ENCODE measurements around the gene GTF2H1.
"Not testable (repeated sequence)": the region's sequence is repeated elsewhere in the genome, so short reads cannot be mapped to it uniquely, and the experiment has no call there.

Gene GTF2H1

DNA sequence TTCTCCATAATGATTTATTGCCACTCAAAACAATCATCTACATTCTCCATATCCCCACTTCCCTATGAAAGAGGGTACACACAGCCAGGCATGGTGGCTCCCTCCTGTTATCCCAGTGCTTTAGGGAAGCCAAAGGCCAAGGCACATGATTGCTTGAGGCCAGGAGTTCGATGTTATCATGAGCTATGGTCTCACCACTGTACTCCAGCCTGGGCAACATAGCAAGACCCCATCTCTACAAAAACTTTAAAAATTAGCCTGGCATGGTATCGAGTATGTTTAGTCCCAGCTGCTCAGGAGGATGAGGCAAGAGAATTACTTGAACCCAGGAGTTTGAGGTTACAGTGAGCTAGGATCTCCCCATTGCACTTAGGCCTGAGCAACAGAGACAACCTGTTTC, 6.5 kb upstream of the GTF2H1 start:
- TF ChIP-seq, protein P1, sequence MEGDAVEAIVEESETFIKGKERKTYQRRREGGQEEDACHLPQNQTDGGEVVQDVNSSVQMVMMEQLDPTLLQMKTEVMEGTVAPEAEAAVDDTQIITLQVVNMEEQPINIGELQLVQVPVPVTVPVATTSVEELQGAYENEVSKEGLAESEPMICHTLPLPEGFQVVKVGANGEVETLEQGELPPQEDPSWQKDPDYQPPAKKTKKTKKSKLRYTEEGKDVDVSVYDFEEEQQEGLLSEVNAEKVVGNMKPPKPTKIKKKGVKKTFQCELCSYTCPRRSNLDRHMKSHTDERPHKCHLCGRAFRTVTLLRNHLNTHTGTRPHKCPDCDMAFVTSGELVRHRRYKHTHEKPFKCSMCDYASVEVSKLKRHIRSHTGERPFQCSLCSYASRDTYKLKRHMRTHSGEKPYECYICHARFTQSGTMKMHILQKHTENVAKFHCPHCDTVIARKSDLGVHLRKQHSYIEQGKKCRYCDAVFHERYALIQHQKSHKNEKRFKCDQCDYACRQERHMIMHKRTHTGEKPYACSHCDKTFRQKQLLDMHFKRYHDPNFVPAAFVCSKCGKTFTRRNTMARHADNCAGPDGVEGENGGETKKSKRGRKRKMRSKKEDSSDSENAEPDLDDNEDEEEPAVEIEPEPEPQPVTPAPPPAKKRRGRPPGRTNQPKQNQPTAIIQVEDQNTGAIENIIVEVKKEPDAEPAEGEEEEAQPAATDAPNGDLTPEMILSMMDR (IDR thresholded peaks at IDR 0.05; ENCODE audit: low read depth, low read length): no peak
- in situ Hi-C loops (cut with HindIII; ENCODE audit: low sequenced_read_pairs): no loop called here
- no peak for DNase-seq (ENCODE audit: low read depth, low spot score)
- no peak overlapping the region for H3K4me3 ChIP-seq (ENCODE audit: low read depth, low read length)

DNA sequence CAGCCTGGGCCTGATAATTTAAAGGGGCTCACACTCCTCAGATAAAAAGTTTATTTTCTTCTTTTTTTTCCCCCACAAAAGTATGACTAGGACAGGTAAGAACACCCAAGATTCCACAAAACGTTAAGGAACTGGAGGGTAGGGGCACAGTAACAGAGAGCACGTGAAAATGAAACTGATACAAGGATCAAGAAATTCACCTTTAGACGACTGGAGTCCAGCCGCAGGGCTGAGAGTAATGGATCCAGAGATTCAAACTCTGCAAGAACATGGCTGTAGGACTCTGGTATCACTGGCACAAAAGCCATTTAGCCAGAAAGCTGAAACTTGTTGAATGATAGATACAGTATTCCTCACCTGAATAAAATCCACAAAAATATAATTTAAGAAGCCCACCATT, 4.8 kb upstream of the GTF2H1 start:
- H3K4me3 ChIP-seq (ENCODE audit: low read depth, low read length): no peak overlapping the region
- in situ Hi-C loops (cut with HindIII; ENCODE audit: low sequenced_read_pairs): no loop called here
- TF ChIP-seq, protein P1 (IDR thresholded peaks at IDR 0.05; ENCODE audit: low read depth, low read length): no peak
- no peak for DNase-seq (ENCODE audit: low read depth, low spot score)

DNA sequence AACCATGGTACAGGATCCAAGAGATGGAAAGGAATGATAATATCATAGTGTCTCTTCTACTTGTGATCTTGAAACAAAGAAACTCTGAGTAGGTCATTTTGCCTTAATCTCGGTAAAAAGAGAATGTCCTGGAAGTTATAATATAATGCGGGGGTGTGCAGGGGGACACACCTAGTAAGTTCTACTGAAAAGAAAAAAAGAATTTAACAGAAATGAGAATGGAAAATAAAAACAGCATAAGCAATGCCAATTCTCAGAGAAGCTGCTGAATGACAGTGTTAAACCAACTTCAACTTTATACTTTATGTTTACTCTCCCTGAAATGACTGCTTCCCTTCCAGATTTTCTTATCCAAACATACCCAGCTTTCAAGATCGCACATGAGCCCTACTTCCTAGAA, 2.5 kb upstream of the GTF2H1 start:
- in situ Hi-C loops (cut with HindIII; ENCODE audit: low sequenced_read_pairs): no loop called here
- TF ChIP-seq, protein P1 (IDR thresholded peaks at IDR 0.05; ENCODE audit: low read depth, low read length): no peak
- H3K4me3 ChIP-seq (ENCODE audit: low read depth, low read length): no peak overlapping the region
- DNase-seq (ENCODE audit: low read depth, low spot score): no peak

DNA sequence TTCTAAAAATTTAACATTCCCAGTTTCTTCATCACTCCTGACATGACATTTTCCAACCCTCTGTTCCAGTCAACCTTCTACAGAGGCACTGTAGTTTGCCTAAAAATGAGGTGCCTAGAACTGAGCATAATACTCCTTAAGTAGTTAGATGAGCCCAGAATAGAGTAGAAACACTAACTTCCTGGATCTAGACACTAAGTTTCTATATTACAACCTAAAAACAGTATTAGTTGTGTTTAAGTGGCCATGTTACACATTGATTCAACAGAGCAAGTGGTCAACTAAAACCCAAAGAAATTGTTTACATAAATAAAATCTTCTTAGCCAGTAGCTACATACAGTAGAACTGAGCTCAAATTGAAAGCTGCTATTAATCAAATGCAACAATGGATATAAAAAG, 1.8 kb upstream of the GTF2H1 start:
- TF ChIP-seq, protein P1 (IDR thresholded peaks at IDR 0.05; ENCODE audit: low read depth, low read length): no peak
- DNase-seq (ENCODE audit: low read depth, low spot score): no peak
- no peak overlapping the region for H3K4me3 ChIP-seq (ENCODE audit: low read depth, low read length)
- in situ Hi-C loops (cut with HindIII; ENCODE audit: low sequenced_read_pairs): no loop called here

DNA sequence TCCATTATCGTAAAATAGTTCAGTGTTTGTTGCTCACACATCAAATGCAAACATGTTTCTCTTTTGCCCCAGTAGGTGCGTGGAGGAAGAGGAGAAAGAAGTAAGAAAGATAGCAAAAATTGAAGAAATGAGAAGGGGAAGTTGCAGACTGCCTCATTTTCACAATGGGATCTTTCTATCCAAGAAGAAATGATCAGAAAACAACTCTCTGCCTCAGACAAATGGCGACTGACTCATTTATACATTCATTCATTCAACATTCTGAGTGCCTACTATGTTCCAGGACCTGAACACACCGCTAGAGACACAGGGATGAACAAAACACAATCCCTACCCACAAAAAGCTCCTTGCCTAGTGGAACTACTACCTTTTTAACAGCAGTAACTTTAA, 794 bp upstream of the GTF2H1 start:
- in situ Hi-C loops (cut with HindIII; ENCODE audit: low sequenced_read_pairs): no loop called here

DNA sequence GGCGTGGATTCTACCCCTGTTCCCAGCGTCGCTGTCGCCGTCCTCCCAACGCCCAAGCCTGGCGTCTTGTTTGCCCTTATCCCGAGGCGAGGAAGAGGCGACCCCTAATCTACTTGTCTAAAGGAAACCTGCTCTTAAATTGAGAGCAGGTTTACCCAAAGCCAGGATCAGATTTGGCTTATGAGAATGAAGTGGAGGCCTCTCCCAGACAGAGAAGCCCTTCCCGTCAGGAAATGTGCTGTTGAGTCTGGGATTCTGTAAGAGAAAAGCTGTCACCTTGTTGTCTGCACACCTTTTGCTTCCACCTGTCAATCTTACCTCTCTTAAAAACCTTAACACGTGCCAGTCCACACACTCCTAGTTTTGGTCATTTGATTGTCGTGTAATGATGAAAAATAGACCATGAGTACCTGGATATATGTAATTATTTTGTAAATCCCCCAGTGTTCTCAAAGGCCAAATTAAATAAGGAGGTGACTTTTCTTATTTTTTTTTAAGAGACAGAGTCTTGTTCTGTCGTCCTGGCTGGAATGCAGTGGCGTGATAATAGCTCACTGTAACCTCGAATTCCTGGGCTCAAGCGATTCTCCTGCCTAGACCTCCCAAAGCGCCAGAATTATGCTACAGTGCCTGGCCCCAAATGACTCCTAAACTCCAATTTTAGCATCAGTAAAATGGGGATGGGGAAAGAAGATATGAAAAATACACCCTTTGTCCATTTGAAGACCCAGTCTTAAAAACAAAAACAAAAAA, 627 bp downstream of the GTF2H1 start:
- in situ Hi-C loops (cut with HindIII; ENCODE audit: low sequenced_read_pairs): no loop called here
- no peak for DNase-seq (ENCODE audit: low read depth, low spot score)
- TF ChIP-seq, protein P1 (IDR thresholded peaks at IDR 0.05; ENCODE audit: low read depth, low read length): no peak
- H3K4me3 ChIP-seq (ENCODE audit: low read depth, low read length): peak overlapping the region; percentile 81

More for the DNA sequence above, 794 bp upstream of the GTF2H1 start:
- no peak for DNase-seq (ENCODE audit: low read depth, low spot score)
- H3K4me3 ChIP-seq (ENCODE audit: low read depth, low read length): peak overlapping the region; percentile 81
- TF ChIP-seq, protein P1 (IDR thresholded peaks at IDR 0.05; ENCODE audit: low read depth, low read length): no peak

DNA sequence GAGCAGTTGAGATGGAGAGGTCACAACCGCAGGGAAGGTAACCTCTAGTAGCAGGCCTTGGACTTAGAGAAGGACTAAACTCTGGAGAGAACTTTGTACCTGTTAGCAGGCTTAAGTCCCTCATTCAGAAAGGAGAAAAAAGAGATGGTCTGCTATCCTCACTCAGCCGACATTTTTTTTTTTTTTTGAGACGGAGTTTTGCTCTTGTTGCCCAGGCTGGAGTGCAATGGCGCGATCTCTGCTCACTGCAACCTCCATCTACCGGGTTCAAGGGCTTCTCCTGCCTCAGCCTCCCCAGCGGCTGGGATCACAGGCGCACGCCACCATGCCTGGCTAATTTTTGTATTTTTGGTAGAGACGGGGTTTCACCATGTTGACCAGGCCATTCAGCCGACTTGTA, 1.5 kb downstream of the GTF2H1 start:
- H3K4me3 ChIP-seq (ENCODE audit: low read depth, low read length); in situ Hi-C loops (cut with HindIII; ENCODE audit: low sequenced_read_pairs); DNase-seq (ENCODE audit: low read depth, low spot score): not testable (repeated sequence)

Measured in astrocyte of the spinal cord (primary cell).